SIG-M5 (cell line): ENCODE measurements around the gene RILPL1.
"Not testable (repeated sequence)": the region's sequence is repeated elsewhere in the genome, so short reads cannot be mapped to it uniquely, and the experiment has no call there.

Experiments
- DNase-seq: peaks from one replicate; lab custom pipeline; 2025; lab: John Stamatoyannopoulos, UW

Gene RILPL1, protein sequence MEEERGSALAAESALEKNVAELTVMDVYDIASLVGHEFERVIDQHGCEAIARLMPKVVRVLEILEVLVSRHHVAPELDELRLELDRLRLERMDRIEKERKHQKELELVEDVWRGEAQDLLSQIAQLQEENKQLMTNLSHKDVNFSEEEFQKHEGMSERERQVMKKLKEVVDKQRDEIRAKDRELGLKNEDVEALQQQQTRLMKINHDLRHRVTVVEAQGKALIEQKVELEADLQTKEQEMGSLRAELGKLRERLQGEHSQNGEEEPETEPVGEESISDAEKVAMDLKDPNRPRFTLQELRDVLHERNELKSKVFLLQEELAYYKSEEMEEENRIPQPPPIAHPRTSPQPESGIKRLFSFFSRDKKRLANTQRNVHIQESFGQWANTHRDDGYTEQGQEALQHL

DNA sequence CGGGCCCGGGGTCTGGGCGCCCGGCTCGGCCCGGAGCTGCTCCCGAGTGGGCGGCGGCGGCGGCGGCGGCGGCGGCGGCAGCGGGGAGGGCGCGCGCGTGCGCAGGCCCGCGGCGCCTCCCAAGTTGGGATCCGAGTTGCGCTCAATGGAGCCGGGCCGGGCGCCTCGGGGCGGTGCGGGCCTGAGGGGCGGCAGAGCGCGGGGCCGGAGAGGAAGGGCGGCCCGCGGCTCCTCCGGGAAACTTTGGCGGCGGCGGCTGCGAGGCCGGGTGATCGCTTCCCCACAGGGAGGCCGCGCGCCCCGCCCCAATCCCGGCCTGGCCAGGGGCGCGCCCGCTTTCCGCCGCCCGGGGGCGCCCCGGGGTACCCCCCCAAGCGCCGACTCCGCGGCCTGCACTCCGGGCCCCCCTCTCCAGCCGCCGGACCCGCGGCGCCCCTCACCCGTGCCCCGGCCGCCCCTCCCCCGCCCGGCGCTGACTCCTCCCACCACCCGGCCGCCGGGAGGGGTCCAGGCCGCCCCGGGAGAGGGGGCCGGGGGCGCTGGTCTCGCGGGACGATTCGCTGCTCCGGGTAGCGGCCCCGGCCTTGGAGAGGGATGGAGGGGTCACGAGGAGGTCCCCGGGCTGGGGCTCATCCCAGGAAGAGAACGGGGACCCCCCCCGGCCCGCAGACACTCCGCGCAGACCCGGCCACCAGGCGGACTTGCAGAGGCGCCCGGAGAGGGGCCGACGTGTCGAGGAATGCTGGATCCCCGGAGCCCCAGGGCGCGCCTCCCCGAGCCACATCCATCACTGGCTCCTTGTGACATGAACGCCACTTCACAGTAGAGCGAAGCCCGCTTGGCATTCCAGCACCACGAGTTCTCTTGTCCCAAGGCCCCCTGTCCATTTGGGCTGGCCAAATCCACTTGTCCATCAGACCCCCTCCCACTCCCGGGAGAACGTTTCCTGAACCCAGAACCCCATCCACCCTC is at the start of gene RILPL1:
Gene RILPL1 (minus strand): TSS at position 48 of the 972 bp plus-strand sequence. CDS start 237 bp downstream, outside the sequence.
- no peak for DNase-seq

GRCh38 chr12:123580772-123581171 is 47.3 kb upstream of the RILPL1 start:
- no peak for DNase-seq

- not testable (repeated sequence) for DNase-seq
Measured at GRCh38 chr12:123578829-123579228, 45.3 kb upstream of the RILPL1 start.

- DNase-seq: no peak
Measured at GRCh38 chr12:123578243-123578642, 44.7 kb upstream of the RILPL1 start.

DNA sequence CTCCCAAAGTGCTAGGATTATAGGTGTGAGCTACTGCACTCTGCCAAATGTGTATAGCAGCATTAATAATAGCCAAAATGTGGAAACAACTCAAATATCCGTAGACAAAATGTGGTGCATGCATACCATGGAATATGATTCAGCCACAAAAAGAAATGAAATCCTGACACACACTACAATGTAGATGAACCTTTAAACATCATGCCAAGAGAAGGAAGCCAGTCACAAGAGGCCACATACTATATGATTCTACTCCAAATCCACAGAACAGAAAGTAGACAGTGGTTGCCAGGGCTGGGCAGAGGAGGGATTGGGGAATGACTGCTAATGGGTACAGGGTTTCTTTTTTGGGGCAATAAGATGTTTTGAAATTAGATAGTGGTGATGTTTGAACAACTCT is 43.1 kb upstream of the RILPL1 start:
- DNase-seq: no peak

- no peak for DNase-seq
Measured at GRCh38 chr12:123573870-123574269, 40.4 kb upstream of the RILPL1 start.

DNA sequence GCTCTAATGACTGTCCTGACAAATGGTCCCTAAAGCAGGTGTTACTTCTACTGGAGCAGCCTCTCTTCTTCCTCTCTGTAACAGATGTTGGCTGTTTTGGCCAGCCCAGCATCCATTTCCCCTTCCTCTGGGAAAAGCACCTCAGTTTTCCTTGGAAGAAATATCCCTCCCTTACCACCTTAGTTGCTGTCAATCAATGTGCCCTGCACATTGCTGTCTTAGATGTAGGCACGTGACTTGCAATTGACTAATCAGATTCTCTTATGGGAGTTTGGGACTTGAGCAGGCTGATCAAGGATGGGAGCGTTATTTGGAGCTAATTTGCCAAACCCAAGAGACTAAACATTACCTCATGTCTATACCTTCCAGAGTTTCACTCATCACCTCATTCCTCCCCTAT is 38.9 kb upstream of the RILPL1 start:
- no peak for DNase-seq

DNA sequence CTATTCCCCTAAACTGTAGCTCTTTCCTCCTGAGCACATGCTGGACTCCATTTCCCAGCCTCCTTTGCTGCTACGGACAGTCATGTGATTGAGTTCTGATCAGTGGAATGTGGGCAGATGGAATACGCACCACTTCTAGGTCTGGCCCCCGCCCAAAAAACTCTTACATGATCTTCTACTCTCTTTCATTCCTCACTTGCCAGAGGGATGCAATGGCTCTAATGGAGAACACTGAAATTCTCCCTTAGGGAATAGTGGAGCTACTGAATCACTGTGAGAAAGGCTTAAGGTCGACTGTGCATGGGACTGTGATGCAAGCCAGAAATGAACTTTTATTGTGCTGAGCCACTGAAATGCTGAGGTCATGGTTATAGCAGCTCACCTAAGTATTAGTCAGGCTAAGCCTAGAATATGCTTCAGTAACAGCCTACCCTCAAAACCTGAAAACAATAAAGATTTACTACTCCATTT is 37.9 kb upstream of the RILPL1 start:
- no peak for DNase-seq

DNA sequence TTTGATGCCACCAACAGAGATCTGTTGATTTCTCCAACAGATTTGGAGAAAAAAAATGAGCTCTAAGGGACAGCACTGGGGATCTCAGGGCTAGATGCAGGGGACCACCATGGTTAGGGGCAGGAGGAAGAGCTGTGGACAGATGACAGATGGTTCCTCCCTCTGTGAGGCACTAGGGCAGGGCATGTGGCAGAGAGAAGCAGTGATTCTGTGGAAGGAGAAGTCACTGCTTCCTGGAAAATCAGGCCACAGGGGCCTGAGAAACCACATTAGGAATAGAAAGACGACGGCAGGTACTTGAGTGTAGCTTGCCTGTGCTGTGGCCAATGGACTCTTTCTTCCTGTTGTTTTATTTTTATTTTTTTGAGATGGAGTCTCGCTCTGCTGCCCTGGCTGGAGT is 25.9 kb upstream of the RILPL1 start:
- no peak for DNase-seq

- DNase-seq: not testable (repeated sequence)
Measured at GRCh38 chr12:123558487-123558886, 25.0 kb upstream of the RILPL1 start.

GRCh38 chr12:123554843-123555242 is 21.3 kb upstream of the RILPL1 start:
- not testable (repeated sequence) for DNase-seq

DNA sequence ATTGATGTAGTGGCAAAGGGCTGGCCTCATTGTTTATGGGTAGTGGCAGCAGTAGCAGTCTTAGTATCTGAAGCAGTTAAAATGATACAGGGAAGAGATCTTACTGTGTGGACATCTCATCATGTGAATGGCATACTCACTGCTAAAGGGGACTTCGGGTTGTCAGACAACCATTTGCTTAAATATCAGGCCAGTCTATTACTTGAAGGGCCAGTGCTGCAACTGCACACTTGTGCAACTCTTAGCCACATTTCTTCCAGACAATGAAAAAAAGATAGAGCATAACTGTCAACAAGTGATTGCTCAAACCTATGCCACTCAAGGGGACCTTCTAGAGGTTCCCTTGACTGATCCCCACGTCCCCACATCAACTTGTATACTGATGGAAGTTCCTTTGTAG is 20.6 kb upstream of the RILPL1 start:
- DNase-seq: peak; percentile 54

GRCh38 chr12:123550700-123551099 is 17.2 kb upstream of the RILPL1 start:
- DNase-seq: no peak

DNA sequence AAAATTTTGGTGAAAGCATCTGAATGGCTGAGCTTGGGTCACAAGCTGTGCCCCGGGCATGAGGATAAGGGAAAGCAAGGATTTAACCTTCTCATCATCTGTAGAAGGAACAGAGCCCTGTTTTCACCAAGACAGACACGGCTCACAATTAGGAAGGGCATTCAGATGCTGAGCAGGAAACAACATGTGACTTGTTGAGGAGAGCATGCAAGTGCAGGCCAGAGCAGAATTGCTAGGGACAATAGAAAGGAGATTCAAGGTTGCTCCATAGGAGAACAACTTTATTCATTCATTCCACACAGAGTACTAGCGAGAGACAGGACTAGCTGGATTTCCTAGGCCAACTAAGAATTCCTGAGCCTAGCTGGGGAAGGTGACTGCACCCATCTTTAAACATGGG is 14.6 kb upstream of the RILPL1 start:
- DNase-seq: no peak

GRCh38 chr12:123546281-123546680 is 12.8 kb upstream of the RILPL1 start:
- no peak for DNase-seq

GRCh38 chr12:123543541-123543940 is 10.0 kb upstream of the RILPL1 start:
- no peak for DNase-seq

GRCh38 chr12:123540899-123541662 is 7.6 kb upstream of the RILPL1 start:
- DNase-seq: no peak

DNA sequence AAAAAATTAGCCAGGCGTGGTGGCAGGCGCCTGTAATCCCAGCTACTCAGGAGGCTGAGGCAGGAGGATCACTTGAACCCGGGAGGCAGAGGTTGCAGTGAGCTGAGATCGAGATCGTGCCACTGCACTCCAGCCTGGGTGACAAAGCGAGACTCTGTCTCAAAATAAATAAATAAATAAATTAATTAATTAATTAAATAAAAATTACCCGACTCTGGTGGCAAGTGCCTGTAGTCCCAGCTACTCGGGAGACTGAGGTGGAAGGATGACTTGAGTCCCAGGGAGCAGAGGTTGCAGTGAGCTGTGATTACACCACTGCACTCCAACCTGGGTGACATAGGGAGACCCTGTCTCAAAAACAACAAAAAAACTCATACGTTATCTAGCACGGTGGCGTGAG is 2.4 kb upstream of the RILPL1 start:
- not testable (repeated sequence) for DNase-seq

DNA sequence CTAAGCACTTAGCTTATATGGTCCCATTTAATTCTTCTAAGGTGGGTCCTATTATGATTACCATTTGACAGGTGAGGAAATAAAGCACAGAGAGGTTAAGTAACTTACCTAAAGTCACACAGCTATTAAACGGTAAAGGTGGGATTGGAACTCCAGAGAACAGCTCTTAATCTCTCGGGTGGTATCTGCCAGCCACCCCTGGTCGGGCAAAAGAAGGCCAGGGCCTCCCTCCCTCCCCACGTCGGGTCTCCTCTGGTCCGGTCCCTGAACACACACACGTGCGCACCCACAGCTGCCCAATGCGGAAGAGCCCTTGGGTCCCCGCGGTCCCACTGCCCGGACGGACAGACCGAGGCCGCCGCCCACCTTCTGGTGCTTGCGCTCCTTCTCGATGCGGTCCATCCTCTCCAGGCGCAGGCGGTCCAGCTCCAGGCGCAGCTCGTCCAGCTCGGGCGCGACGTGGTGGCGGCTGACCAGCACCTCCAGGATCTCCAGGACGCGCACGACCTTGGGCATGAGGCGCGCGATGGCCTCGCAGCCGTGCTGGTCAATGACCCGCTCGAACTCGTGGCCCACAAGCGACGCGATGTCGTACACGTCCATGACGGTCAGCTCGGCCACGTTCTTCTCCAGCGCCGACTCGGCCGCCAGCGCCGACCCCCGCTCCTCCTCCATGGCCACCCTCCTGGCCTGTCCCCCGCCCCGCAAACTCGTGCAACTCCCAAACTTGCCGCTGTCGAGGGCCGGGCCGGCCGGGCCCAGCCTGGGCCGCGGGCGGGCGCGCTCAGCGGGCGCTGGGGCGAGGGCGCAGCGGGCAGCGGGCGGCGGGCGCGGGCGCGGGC is 490 bp downstream of the RILPL1 start:
- no peak for DNase-seq

DNA sequence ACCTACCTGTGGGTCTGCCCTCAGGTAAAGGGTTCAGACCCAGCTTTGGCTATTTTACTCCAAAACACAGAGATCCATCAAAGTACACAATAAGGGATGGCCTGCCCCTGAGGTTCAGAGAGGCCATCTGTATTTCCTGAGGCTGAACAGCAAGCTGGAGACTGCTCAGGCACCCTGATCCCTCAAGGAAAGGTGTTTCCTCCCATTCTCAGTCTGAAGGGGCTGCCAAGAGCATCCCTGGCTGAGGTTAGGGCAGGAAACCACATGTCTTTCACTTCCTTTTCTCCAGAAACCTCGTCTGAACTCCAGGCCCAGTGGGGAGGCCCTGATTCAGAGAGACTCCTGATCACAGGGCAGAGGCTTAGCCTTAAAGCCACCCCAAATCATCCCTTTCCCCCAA is 1.5 kb downstream of the RILPL1 start:
- DNase-seq: peak; percentile 52

- no peak for DNase-seq
Measured at GRCh38 chr12:123531091-123531490, 2.4 kb downstream of the RILPL1 start.
